ENCODE results near the gene ASTE1.

DNA sequence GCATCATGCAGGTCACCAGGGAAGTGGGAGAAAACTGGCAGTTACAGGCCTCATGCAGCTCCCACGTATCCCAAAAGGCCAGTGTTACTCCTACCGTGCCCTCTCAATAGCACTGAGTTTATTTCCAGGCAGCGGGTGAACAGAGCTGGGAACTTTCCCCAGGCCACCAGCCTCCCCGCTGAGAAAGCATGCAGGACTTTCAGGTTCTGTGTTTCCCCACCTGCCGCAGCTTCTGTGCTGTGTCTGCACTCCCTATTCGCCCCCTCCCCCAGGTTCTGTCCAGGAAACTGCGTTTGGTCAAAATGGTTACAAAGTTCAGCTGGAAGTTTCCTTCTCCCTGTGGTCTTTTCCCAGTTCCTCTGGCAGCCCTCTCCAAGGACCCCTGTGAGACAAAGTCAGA lies 21.4 kb upstream of the ASTE1 start:
- no peak for TF ChIP-seq ZNF792 (tag by site-specific recombination; IDR thresholded peaks at IDR 0.05)
- TF ChIP-seq, protein P1, sequence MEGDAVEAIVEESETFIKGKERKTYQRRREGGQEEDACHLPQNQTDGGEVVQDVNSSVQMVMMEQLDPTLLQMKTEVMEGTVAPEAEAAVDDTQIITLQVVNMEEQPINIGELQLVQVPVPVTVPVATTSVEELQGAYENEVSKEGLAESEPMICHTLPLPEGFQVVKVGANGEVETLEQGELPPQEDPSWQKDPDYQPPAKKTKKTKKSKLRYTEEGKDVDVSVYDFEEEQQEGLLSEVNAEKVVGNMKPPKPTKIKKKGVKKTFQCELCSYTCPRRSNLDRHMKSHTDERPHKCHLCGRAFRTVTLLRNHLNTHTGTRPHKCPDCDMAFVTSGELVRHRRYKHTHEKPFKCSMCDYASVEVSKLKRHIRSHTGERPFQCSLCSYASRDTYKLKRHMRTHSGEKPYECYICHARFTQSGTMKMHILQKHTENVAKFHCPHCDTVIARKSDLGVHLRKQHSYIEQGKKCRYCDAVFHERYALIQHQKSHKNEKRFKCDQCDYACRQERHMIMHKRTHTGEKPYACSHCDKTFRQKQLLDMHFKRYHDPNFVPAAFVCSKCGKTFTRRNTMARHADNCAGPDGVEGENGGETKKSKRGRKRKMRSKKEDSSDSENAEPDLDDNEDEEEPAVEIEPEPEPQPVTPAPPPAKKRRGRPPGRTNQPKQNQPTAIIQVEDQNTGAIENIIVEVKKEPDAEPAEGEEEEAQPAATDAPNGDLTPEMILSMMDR (tag by site-specific recombination; IDR thresholded peaks at IDR 0.05): no peak
- TF ChIP-seq, protein P2, sequence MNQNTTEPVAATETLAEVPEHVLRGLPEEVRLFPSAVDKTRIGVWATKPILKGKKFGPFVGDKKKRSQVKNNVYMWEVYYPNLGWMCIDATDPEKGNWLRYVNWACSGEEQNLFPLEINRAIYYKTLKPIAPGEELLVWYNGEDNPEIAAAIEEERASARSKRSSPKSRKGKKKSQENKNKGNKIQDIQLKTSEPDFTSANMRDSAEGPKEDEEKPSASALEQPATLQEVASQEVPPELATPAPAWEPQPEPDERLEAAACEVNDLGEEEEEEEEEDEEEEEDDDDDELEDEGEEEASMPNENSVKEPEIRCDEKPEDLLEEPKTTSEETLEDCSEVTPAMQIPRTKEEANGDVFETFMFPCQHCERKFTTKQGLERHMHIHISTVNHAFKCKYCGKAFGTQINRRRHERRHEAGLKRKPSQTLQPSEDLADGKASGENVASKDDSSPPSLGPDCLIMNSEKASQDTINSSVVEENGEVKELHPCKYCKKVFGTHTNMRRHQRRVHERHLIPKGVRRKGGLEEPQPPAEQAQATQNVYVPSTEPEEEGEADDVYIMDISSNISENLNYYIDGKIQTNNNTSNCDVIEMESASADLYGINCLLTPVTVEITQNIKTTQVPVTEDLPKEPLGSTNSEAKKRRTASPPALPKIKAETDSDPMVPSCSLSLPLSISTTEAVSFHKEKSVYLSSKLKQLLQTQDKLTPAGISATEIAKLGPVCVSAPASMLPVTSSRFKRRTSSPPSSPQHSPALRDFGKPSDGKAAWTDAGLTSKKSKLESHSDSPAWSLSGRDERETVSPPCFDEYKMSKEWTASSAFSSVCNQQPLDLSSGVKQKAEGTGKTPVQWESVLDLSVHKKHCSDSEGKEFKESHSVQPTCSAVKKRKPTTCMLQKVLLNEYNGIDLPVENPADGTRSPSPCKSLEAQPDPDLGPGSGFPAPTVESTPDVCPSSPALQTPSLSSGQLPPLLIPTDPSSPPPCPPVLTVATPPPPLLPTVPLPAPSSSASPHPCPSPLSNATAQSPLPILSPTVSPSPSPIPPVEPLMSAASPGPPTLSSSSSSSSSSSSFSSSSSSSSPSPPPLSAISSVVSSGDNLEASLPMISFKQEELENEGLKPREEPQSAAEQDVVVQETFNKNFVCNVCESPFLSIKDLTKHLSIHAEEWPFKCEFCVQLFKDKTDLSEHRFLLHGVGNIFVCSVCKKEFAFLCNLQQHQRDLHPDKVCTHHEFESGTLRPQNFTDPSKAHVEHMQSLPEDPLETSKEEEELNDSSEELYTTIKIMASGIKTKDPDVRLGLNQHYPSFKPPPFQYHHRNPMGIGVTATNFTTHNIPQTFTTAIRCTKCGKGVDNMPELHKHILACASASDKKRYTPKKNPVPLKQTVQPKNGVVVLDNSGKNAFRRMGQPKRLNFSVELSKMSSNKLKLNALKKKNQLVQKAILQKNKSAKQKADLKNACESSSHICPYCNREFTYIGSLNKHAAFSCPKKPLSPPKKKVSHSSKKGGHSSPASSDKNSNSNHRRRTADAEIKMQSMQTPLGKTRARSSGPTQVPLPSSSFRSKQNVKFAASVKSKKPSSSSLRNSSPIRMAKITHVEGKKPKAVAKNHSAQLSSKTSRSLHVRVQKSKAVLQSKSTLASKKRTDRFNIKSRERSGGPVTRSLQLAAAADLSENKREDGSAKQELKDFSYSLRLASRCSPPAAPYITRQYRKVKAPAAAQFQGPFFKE (tag by site-specific recombination; IDR thresholded peaks at IDR 0.05; ENCODE audit: borderline replicate concordance): no peak
- TF ChIP-seq ZNF138 (tag by site-specific recombination; IDR thresholded peaks at IDR 0.05; ENCODE audit: borderline replicate concordance): no peak
- TF ChIP-seq ZNF24 (tag by site-specific recombination; IDR thresholded peaks at IDR 0.05): no peak
- no peak for TF ChIP-seq OVOL3 (tag by site-specific recombination; IDR thresholded peaks at IDR 0.05)
- no peak for TF ChIP-seq ZNF169 (tag by site-specific recombination; IDR thresholded peaks at IDR 0.05)
- TF ChIP-seq, protein P3, sequence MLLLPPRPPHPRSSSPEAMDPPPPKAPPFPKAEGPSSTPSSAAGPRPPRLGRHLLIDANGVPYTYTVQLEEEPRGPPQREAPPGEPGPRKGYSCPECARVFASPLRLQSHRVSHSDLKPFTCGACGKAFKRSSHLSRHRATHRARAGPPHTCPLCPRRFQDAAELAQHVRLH (tag by site-specific recombination; IDR thresholded peaks at IDR 0.05): no peak
- no peak for TF ChIP-seq KLF9 (tag by site-specific recombination; IDR thresholded peaks at IDR 0.05; ENCODE audit: low read depth)
- no peak for TF ChIP-seq ZNF626 (tag by site-specific recombination; IDR thresholded peaks at IDR 0.05)
- TF ChIP-seq ZNF174 (tag by site-specific recombination; IDR thresholded peaks at IDR 0.05): no peak
- TF ChIP-seq, protein P4, sequence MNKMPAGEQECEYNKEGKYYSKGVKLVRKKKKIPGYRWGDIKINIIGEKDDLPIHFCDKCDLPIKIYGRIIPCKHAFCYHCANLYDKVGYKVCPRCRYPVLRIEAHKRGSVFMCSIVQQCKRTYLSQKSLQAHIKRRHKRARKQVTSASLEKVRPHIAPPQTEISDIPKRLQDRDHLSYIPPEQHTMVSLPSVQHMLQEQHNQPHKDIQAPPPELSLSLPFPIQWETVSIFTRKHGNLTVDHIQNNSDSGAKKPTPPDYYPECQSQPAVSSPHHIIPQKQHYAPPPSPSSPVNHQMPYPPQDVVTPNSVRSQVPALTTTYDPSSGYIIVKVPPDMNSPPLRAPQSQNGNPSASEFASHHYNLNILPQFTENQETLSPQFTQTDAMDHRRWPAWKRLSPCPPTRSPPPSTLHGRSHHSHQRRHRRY (tag by site-specific recombination; IDR thresholded peaks at IDR 0.05): no peak
